Vagina (tissue), 2 donors: Measurements from ENCODE around the gene PRTG. TPM values are rescaled to one million over a fixed set of nuclear protein-coding genes. Genes with fewer than 3 reads are reported as not detected.

Experiments used
- DNase-seq, 2 donors: peaks; one replicate each; pipeline ENCODE4 v3.0.0-alpha.2; 2017; ENCODE audit errors: extremely low spot score in 2 of 2
- H3K27ac ChIP-seq: fragments of 200-600 bp; sonication (generic); one replicate; pipeline ENCODE4 v1.5.1; 2019
- H3K27me3 ChIP-seq: fragments of 200-600 bp; sonication (generic); one replicate; pipeline ENCODE4 v1.5.1; 2019
- H3K36me3 ChIP-seq, 2 donors: fragments of 200-600 bp; sonication (generic); one replicate each; pipeline ENCODE4 v1.5.1; 2017 to 2019
- H3K4me1 ChIP-seq: fragments of 200-600 bp; sonication (generic); one replicate; pipeline ENCODE4 v1.5.1; 2019
- H3K4me3 ChIP-seq, 2 donors: fragments of 200-600 bp; sonication (generic); 1 replicate in 1 of 2; 2 replicates in 1 of 2; pipeline ENCODE4 v1.5.1; 2016 to 2019
- H3K9me3 ChIP-seq: fragments of 200-600 bp; sonication (generic); one replicate; pipeline ENCODE4 v1.5.1; 2019
- CTCF ChIP-seq, 3 experiments: fragments of 450-650 bp in 2 of 3; fragments of 200-600 bp in 1 of 3; sonication (generic) in 1 of 3; IDR thresholded peaks; one replicate each; pipeline ENCODE4 v1.5.1; 2017 to 2019; ENCODE audit warnings: antibody characterized with exemption in 3 of 3, mild to moderate bottlenecking in 2 of 3, moderate library complexity in 2 of 3
- POLR2A ChIP-seq, 2 donors: fragments of 450-650 bp; IDR thresholded peaks; one replicate each; pipeline ENCODE4 v1.6.1; 2017; ENCODE audit warnings: antibody characterized with exemption in 2 of 2, mild to moderate bottlenecking in 2 of 2, moderate library complexity in 2 of 2
- POLR2AphosphoS5 ChIP-seq, 2 donors: sonication (generic); formaldehyde crosslinking; IDR thresholded peaks; one replicate each; pipeline ENCODE4 v1.9.0; 2017; ENCODE audit warnings: antibody characterized with exemption in 2 of 2, mild to moderate bottlenecking in 2 of 2, low read depth in 1 of 2; ENCODE audit not compliant: insufficient read depth in 1 of 2
- intact Hi-C: fragments of 100-400 bp; cut with DNase I; formaldehyde crosslinking; loops from one replicate; pipeline ENCODE4 v1.15.1; 2023
- total RNA-seq: library from RNA; depleted of rRNA; stranded (reverse); fragments of >200 nt; gene quantifications from one replicate; pipeline ENCODE4 v1.2.3, GENCODE V29; 2016

The PRTG gene
- total RNA-seq, 1 donor from 2014 or later: 5.2 TPM

- Histone ChIP-seq H3K4me3 (no peak overlapping the region), H3K27ac (no peak overlapping the region), H3K4me1 (no peaks in the 10 kb centered on the region), H3K36me3 (no peaks in the 10 kb centered on the region), H3K9me3 (no peaks in the 10 kb centered on the region), H3K27me3 (no peaks in the 10 kb centered on the region)
- DNase-seq: no peak
- intact Hi-C loops: no loop called here
- TF ChIP-seq CTCF (IDR thresholded peaks at IDR 0.05): no peak
Measured at GRCh38 chr15:55576943-55577342, 166.0 kb downstream of the PRTG start.

DNA sequence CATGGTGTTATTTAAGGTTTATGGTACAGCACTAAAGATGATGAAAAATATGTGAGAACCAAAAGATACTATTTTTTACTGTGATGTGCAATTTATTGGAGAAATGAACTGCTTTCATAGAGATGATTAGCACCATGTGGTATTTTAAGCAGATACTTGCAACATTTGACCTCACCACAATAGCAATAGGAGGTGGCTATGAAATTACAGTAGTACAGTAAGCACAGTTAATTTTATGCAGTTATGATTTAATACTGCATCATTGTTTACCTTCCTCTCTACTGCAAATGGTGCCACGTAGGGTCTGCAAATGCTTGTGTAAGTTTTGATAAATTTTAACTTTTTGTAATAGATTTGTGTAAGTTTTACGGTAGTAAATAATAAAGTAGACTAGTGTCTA, 168.9 kb downstream of the PRTG start:
- DNase-seq: no peak
- Histone ChIP-seq H3K27ac (no peak overlapping the region), H3K4me1 (no peaks in the 10 kb centered on the region), H3K4me3 (no peak overlapping the region), H3K27me3 (no peaks in the 10 kb centered on the region), H3K36me3 (no peaks in the 10 kb centered on the region), H3K9me3 (no peaks in the 10 kb centered on the region)
- intact Hi-C loops: no loop called here
- TF ChIP-seq POLR2A (IDR thresholded peaks at IDR 0.05) (no peak), CTCF (IDR thresholded peaks at IDR 0.05) (no peak)

GRCh38 chr15:55573224-55573623, 169.7 kb downstream of the PRTG start:
- intact Hi-C loops: no loop called here
- no peak for TF ChIP-seq POLR2AphosphoS5 (IDR thresholded peaks at IDR 0.05; ENCODE audit: insufficient read depth in 1 of 2, low read depth in 1 of 2)
- TF ChIP-seq POLR2A (IDR thresholded peaks at IDR 0.05): no peak
- no peak for TF ChIP-seq CTCF (IDR thresholded peaks at IDR 0.05)
- no peak for DNase-seq
- H3K4me1 ChIP-seq: no peaks in the 10 kb centered on the region
- H3K9me3 ChIP-seq: no peaks in the 10 kb centered on the region
- H3K27ac ChIP-seq: no peak overlapping the region
- no peaks in the 10 kb centered on the region for H3K36me3 ChIP-seq
- no peaks in the 10 kb centered on the region for H3K27me3 ChIP-seq
- no peak overlapping the region for H3K4me3 ChIP-seq

DNA sequence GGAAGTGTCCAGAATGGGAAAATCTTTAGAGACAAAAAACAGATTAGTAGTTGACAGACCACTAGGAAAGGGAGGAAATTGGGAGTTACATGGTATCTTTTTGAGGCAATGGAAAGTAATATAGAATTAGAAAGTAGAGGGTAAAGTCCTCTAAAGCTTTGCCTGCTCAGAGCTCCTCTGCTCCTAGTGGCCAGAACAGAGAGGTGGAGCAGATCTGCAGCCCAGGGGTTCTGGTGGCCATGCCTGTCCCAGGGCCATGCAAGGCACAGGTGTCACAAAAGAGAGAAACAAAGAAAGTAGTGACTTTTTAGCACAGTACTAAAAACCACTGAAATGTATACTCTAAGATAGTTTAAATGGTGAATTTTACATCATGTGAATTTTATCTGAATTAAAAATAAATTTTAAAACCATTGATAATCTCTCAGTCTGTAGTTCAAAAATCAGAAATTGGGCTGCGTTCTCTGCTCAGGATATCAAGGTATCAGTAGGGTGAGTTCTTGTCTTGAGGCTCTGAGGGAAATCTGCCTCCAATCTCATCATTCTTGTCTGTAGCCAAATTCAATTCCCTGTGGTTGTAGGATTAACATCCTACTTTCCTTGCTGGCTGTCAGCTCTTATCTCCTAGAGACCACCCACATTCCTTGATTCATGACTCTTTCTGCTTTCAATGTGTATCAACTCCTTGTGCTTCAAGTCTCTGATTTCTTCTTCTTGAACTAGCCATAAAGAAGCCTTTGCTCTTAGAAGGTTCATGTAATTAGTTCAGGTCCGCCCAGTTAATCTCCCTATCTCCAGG, 178.4 kb downstream of the PRTG start:
- intact Hi-C loops: no loop called here
- no peaks in the 10 kb centered on the region for H3K9me3 ChIP-seq
- H3K27me3 ChIP-seq: no peaks in the 10 kb centered on the region
- no peak overlapping the region for H3K4me3 ChIP-seq
- no peak for DNase-seq
- no peak for TF ChIP-seq CTCF (IDR thresholded peaks at IDR 0.05)
- TF ChIP-seq POLR2A (IDR thresholded peaks at IDR 0.05): no peak
- no peak for TF ChIP-seq POLR2AphosphoS5 (IDR thresholded peaks at IDR 0.05; ENCODE audit: insufficient read depth in 1 of 2, low read depth in 1 of 2)
- no peaks in the 10 kb centered on the region for H3K4me1 ChIP-seq
- no peaks in the 10 kb centered on the region for H3K36me3 ChIP-seq
- H3K27ac ChIP-seq: no peak overlapping the region

DNA sequence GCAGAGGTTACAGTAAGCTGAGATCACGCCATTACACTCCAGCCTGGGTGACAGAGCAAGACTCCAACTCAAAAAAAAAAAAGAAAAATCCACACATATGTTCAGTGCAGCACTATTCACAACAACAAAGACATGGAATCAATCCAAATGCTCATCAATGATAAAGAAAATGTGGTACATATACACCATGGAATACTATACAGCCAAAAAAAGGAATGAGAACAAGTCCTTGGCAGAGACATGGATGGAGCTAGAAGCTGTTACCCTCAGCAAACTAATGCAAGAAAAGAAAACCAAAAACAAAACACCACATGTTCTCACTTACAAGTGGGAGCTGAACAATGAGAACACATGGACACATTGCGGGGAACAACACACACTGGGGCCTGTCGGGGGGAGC, 180.4 kb downstream of the PRTG start:
- Histone ChIP-seq H3K9me3 (no peaks in the 10 kb centered on the region), H3K4me1 (no peaks in the 10 kb centered on the region), H3K27me3 (no peaks in the 10 kb centered on the region), H3K27ac (no peak overlapping the region), H3K36me3 (no peaks in the 10 kb centered on the region), H3K4me3 (no peak overlapping the region)
- no peak for DNase-seq
- intact Hi-C loops: no loop called here
- no peak for TF ChIP-seq CTCF (IDR thresholded peaks at IDR 0.05)
- no peak for TF ChIP-seq POLR2A (IDR thresholded peaks at IDR 0.05)
- no peak for TF ChIP-seq POLR2AphosphoS5 (IDR thresholded peaks at IDR 0.05; ENCODE audit: insufficient read depth in 1 of 2, low read depth in 1 of 2)
